Lower leg skin (tissue), 3 donors: Measurements from ENCODE around the gene ZNF483.

Source experiments
- CTCF ChIP-seq, 3 donors: fragments of 450-650 bp; IDR thresholded peaks; one replicate each; pipeline ENCODE4 v1.5.1; 2016; ENCODE audit warnings: antibody characterized with exemption in 3 of 3, mild to moderate bottlenecking in 3 of 3, moderate library complexity in 2 of 3
- POLR2A ChIP-seq, 2 donors: fragments of 450-650 bp; IDR thresholded peaks; one replicate each; pipeline ENCODE4 v1.6.1; 2016 to 2017; ENCODE audit warnings: antibody characterized with exemption in 2 of 2, mild to moderate bottlenecking in 1 of 2, moderate library complexity in 1 of 2

- TF ChIP-seq CTCF (IDR thresholded peaks at IDR 0.05) (no peak), POLR2A (IDR thresholded peaks at IDR 0.05) (no peak)
Observed at GRCh38 chr9:111481885-111482636, 42.9 kb upstream of the ZNF483 start.
